Psoas muscle (tissue), 8 donors: ENCODE data around the gene CCR2. TPM values are rescaled to one million over a fixed set of nuclear protein-coding genes. Genes with fewer than 3 reads are reported as not detected.

Source experiments
- ATAC-seq, 4 donors: fragments of 200-7000 bp; cut with Tn5 transposase; one replicate each; pipeline ENCODE4 v1.9.1; 2020; ENCODE audit warnings: moderate library complexity in 3 of 4, mild to moderate bottlenecking in 2 of 4
- DNase-seq, 2 donors: peaks; one replicate each; pipeline ENCODE4 v3.0.0-alpha.2; 2020
- H3K27ac ChIP-seq: fragments of 200-600 bp; one replicate; pipeline ENCODE4 v1.8.0; 2022
- H3K27me3 ChIP-seq, 3 donors: fragments of 200-600 bp in 1 of 3; one replicate each; pipeline versions ENCODE4 v1.6.1 to v1.8.0; 2013 to 2022; ENCODE audit warnings: low read length in 2 of 3, mild to moderate bottlenecking in 2 of 3, moderate library complexity in 1 of 3; ENCODE audit not compliant: insufficient read depth in 3 of 3
- H3K36me3 ChIP-seq, 2 donors: fragments of 200-600 bp in 1 of 2; one replicate each; pipeline versions ENCODE4 v1.6.1 to v1.8.0; 2013 to 2022; ENCODE audit warnings: low read depth in 1 of 2, mild to moderate bottlenecking in 1 of 2, moderate library complexity in 1 of 2; ENCODE audit not compliant: insufficient read depth in 1 of 2
- H3K4me1 ChIP-seq: fragments of 200-600 bp; one replicate; pipeline ENCODE4 v1.8.0; 2022
- H3K4me3 ChIP-seq: fragments of 200-600 bp; one replicate; pipeline ENCODE4 v1.8.0; 2022; ENCODE audit warnings: mild to moderate bottlenecking
- H3K9me3 ChIP-seq: fragments of 200-600 bp; one replicate; pipeline ENCODE4 v1.8.0; 2022
- CTCF ChIP-seq: fragments of 200-600 bp; IDR thresholded peaks from one replicate; pipeline ENCODE4 v1.8.0; 2022; ENCODE audit warnings: antibody characterized with exemption
- WGBS, 3 donors: extraction: QIAGEN DNeasy Blood & Tissue Kit; methylation state at CpG; one replicate each; pipeline versions ENCODE4 v1.1.6 to v1.1.7; 2013; 5-methylcytosine and 5-hydroxymethylcytosine counted together
- intact Hi-C, 2 donors: fragments of 100-400 bp; cut with DNase I; formaldehyde crosslinking; loops; one replicate each; pipeline versions ENCODE4 v1.11.0 to v1.14.2; 2022
- polyA plus RNA-seq, 3 donors: library from polyadenylated mRNA; stranded (reverse); fragments of 200-250 nt; gene quantifications; one replicate each; pipeline ENCODE4 v1.2.3, GENCODE V29; 2013
- total RNA-seq, 4 donors: library from RNA; stranded (reverse); fragmentation: NEBNext Ultra II Directional in 2 of 4; extraction: Animal tissue kit (Norgen Biotek cat#: 25700) in 2 of 4; gene quantifications; one replicate each; pipeline versions ENCODE4 v1.2.1 to v1.2.4, GENCODE V29; 2021 to 2023
- donor health status: healthy with polysubstance abuse.
- donor health status: DM: no; HTN: no; CAD: no; lungs with moderate emphysema.
- donor health status: Bipolar disorder and iron deficiency.
- donor health status: healthy.
- donor health status: DM: yes; HTN: yes; CAD: no.
- donor health status: DM: no; HTN: no; CAD: no.
- donor health status: DM: no; HTN: no; CAD: no.
- donor health status: DM: yes; HTN: yes; CAD: no.

Gene CCR2
- total and polyA plus RNA-seq, 7 donors = 0.10 to 1.0 (median 0.34) TPM

- Histone ChIP-seq H3K4me1 (no peaks in the 10 kb centered on the region), H3K4me3 (no peak overlapping the region), H3K36me3 (no peaks in the 10 kb centered on the region), H3K9me3 (no peaks in the 10 kb centered on the region), H3K27me3 (peaks cover 0 to 1% (median 0%) of the 10 kb centered on the region in 3 donors), H3K27ac (no peak overlapping the region)
- DNase-seq (no peak), ATAC-seq (no peak)
- no peak for TF ChIP-seq CTCF
- 91 to 98% (median 91%) methylated on average over 3 of the region's 3 CpGs for WGBS, 3 donors
- intact Hi-C loops = no loop called here
These were observed 5.0 kb upstream of the CCR2 start for GRCh38 chr3:46348823-46349482.

GRCh38 chr3:46349484-46350261, 4.2 kb upstream of the CCR2 start:
- ATAC-seq (no peak), DNase-seq (no peak)
- no peak for TF ChIP-seq CTCF
- no peaks in the 10 kb centered on the region for H3K36me3 ChIP-seq
- H3K27me3 ChIP-seq = peaks cover 0 to 1% (median 0%) of the 10 kb centered on the region in 3 donors
- H3K27ac ChIP-seq = no peak overlapping the region
- 80 to 89% (median 87%) methylated on average over 2 of the region's 2 CpGs for WGBS, 3 donors
- no peak overlapping the region for H3K4me3 ChIP-seq
- H3K4me1 ChIP-seq = no peaks in the 10 kb centered on the region
- intact Hi-C loops = no loop called here
- no peaks in the 10 kb centered on the region for H3K9me3 ChIP-seq

GRCh38 chr3:46350262-46350565, 3.7 kb upstream of the CCR2 start:
- Histone ChIP-seq H3K27me3 (peaks cover 0 to 1% (median 0%) of the 10 kb centered on the region in 3 donors), H3K4me3 (no peak overlapping the region), H3K4me1 (no peaks in the 10 kb centered on the region), H3K27ac (no peak overlapping the region), H3K36me3 (no peaks in the 10 kb centered on the region), H3K9me3 (no peaks in the 10 kb centered on the region)
- DNase-seq (no peak), ATAC-seq (no peak)
- intact Hi-C loops = no loop called here
- WGBS, 3 donors = 70 to 86% (median 71%) methylated on average over 1 of the region's 1 CpG
- TF ChIP-seq CTCF = no peak

- H3K36me3 ChIP-seq = no peaks in the 10 kb centered on the region
- ATAC-seq (no peak), DNase-seq (no peak)
- no peaks in the 10 kb centered on the region for H3K4me1 ChIP-seq
- no peak overlapping the region for H3K27ac ChIP-seq
- peaks cover 0 to 1% (median 0%) of the 10 kb centered on the region in 3 donors for H3K27me3 ChIP-seq
- WGBS, 3 donors = 67 to 75% (median 70%) methylated on average over 3 of the region's 3 CpGs
- intact Hi-C loops = no loop called here
- no peak overlapping the region for H3K4me3 ChIP-seq
- TF ChIP-seq CTCF = no peak
- H3K9me3 ChIP-seq = no peaks in the 10 kb centered on the region
These were observed 2.3 kb upstream of the CCR2 start for GRCh38 chr3:46351646-46352045.
